Lung (tissue), 12 donors: Measurements from ENCODE around the gene SCMH1. TPM values are rescaled to one million over a fixed set of nuclear protein-coding genes. Genes with fewer than 3 reads are reported as not detected.

Source experiments
- ATAC-seq: fragments of 200-7000 bp; cut with Tn5 transposase; one replicate; pipeline ENCODE4 v1.9.1; 2020; ENCODE audit warnings: moderate number of reproducible peaks; ENCODE audit not compliant: insufficient read depth, low FRiP score
- DNase-seq, 3 donors: peaks; one replicate each; pipeline ENCODE4 v3.0.0-alpha.2; 2013 to 2017
- H3K27ac ChIP-seq, 2 donors: one replicate each; pipeline ENCODE4 v1.5.1; 2013; ENCODE audit warnings: mild to moderate bottlenecking in 2 of 2, moderate library complexity in 2 of 2, control low read depth in 1 of 2, inconsistent platforms in 1 of 2, low read depth in 1 of 2, low read length in 1 of 2
- H3K27me3 ChIP-seq, 3 donors: one replicate each; pipeline ENCODE4 v1.5.1; 2013; ENCODE audit warnings: low read length in 2 of 3; ENCODE audit not compliant: control insufficient read depth in 3 of 3, insufficient read depth in 3 of 3
- H3K36me3 ChIP-seq, 4 donors: one replicate each; pipeline ENCODE4 v1.5.1; 2013; ENCODE audit warnings: low read length in 4 of 4, mild to moderate bottlenecking in 1 of 4, moderate library complexity in 1 of 4; ENCODE audit not compliant: control insufficient read depth in 4 of 4, insufficient read depth in 4 of 4
- H3K4me1 ChIP-seq, 5 donors: one replicate each; pipeline ENCODE4 v1.5.1; 2013; ENCODE audit warnings: low read length in 5 of 5, mild to moderate bottlenecking in 2 of 5, moderate library complexity in 1 of 5; ENCODE audit not compliant: control insufficient read depth in 5 of 5, insufficient read depth in 5 of 5
- H3K4me3 ChIP-seq: one replicate; pipeline ENCODE4 v1.5.1; 2013; ENCODE audit warnings: mild to moderate bottlenecking, control low read depth, moderate library complexity
- H3K9ac ChIP-seq, 2 donors: one replicate each; pipeline ENCODE4 v1.5.1; 2013; ENCODE audit warnings: low read length in 2 of 2, control low read depth in 1 of 2; ENCODE audit not compliant: insufficient read depth in 1 of 2
- H3K9me3 ChIP-seq, 4 donors: one replicate each; pipeline ENCODE4 v1.5.1; 2013; ENCODE audit warnings: low read length in 3 of 4, mild to moderate bottlenecking in 1 of 4, moderate library complexity in 1 of 4; ENCODE audit not compliant: control insufficient read depth in 4 of 4, insufficient read depth in 3 of 4
- WGBS, 2 donors: extraction: QIAGEN DNeasy Blood & Tissue Kit; methylation state at CpG; one replicate each; pipeline ENCODE4 v1.1.7; 2013; 5-methylcytosine and 5-hydroxymethylcytosine counted together
- polyA plus RNA-seq, 2 donors: library from polyadenylated mRNA; stranded (reverse); fragments of 200-250 nt; gene quantifications; one replicate each; pipeline ENCODE4 v1.2.1, GENCODE V29; 2013
- total RNA-seq, 2 donors: library from RNA; depleted of rRNA in 1 of 2; stranded (reverse); fragments of >200 nt in 1 of 2; gene quantifications; one replicate each; pipeline ENCODE4 v1.2.1, GENCODE V29; 2014 to 2021
- TF ChIP-seq, protein P1 (sequence below): IDR thresholded peaks from 2 replicates; pipeline ENCODE4 v1.5.1; 2012; ENCODE audit warnings: mild to moderate bottlenecking; ENCODE audit errors: control extremely low read depth, extremely low read depth
- donor health status: control.
- donor health status: control.
- donor health status: Bipolar disorder and iron deficiency.
- donor health status: healthy.
- donor health status: DM: yes; HTN: yes; CAD: no.

The SCMH1 gene
- total and polyA plus RNA-seq, 4 donors, result 20.7 to 43.5 (median 28.8) TPM

DNA sequence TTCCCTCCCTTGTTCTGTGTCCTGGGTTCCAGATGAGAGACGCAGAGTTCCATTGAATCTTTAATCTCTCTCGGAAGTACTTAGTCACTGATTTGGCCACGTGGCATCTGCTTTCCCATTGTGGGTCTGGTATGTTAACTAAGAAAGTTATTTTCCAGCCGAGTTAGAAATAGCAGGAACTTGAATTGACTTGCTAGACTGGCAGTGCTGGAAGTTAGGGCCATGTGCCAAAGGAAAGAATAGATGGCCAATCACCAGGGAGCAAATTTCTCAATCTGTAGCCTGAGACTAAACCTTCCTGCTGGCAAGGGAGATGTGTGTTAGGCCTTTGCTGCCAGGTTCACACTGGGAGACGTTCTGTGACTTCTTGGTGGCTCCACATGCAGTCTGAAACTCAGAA lies 196.4 kb downstream of the SCMH1 start:
- WGBS, 2 donors, result 41 to 75% methylated on average over 5 of the region's 5 CpGs
- Histone ChIP-seq H3K9ac (no peak overlapping the region), H3K27me3 (no peaks in the 10 kb centered on the region), H3K9me3 (no peaks in the 10 kb centered on the region), H3K4me1 (peaks cover 0 to 16% (median 0%) of the 10 kb centered on the region in 5 donors), H3K36me3 (peaks cover 20 to 25% (median 23%) of the 10 kb centered on the region in 4 donors), H3K27ac (peak overlapping the region; percentile 75 to 85), H3K4me3 (no peak overlapping the region)
- TF ChIP-seq, protein P1, sequence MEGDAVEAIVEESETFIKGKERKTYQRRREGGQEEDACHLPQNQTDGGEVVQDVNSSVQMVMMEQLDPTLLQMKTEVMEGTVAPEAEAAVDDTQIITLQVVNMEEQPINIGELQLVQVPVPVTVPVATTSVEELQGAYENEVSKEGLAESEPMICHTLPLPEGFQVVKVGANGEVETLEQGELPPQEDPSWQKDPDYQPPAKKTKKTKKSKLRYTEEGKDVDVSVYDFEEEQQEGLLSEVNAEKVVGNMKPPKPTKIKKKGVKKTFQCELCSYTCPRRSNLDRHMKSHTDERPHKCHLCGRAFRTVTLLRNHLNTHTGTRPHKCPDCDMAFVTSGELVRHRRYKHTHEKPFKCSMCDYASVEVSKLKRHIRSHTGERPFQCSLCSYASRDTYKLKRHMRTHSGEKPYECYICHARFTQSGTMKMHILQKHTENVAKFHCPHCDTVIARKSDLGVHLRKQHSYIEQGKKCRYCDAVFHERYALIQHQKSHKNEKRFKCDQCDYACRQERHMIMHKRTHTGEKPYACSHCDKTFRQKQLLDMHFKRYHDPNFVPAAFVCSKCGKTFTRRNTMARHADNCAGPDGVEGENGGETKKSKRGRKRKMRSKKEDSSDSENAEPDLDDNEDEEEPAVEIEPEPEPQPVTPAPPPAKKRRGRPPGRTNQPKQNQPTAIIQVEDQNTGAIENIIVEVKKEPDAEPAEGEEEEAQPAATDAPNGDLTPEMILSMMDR, result no peak
- ATAC-seq (peak; percentile 21), DNase-seq (peak in 2 of 3 donors; percentile 39 to 73)

DNA sequence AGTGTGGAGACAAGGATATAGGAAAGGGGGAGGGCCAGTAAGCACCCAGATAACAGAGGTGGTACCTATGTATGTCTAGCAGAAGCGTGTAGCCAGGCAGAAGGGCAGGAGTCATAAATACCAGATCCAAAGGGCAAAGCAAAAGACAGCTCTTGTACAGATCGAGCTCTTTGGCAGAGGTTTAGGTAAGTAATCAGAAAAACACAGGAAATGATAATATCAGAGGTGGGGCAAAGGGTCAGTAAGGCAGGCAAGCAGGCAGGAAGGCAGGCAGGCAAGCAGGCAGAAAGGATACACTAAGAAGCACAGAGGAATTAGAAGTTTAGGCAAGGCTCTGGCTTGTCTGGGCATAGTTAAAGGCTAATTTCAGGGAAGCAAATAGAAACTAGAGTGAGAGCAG lies 197.9 kb downstream of the SCMH1 start:
- H3K4me1 ChIP-seq, result peaks cover 0 to 16% (median 0%) of the 10 kb centered on the region in 5 donors
- H3K27ac ChIP-seq, result peak overlapping the region in 1 of 2 donors; percentile 74
- TF ChIP-seq, protein P1, result no peak
- H3K4me3 ChIP-seq, result no peak overlapping the region
- DNase-seq (no peak), ATAC-seq (no peak)
- H3K27me3 ChIP-seq, result no peaks in the 10 kb centered on the region
- 50 to 69% methylated on average over 2 of the region's 2 CpGs for WGBS, 2 donors
- H3K36me3 ChIP-seq, result peaks cover 19 to 27% (median 25%) of the 10 kb centered on the region in 4 donors
- H3K9me3 ChIP-seq, result no peaks in the 10 kb centered on the region
- no peak overlapping the region for H3K9ac ChIP-seq

DNA sequence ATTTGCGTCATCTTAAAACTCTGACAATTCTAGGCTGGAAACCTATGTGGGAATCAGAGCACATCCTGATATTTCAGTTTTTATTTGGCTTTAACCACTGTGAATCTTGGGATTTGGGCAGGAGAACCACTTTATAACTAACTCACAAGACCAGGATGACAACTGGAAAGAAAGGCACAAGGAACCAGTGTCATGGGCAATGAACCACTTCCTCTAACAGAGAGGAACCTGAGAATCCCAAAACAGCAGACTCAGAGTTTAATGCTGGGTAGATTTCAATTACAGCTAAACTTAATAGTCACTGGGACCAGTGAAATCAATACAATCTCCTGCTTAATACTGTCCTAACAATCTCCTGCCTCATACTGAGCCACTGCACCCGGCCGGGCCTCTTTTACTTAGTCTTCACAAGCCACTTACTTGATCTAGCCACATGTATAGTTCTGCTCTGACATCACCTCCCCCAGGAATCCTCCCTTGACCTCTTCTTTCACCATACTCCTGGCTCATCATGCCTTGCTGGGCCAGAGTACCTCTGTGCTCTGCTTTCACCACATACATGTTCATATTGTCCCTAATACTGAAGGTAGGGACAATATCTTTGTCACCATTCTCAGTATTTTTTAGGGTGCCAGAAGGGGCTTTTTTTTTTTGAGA lies 200.4 kb downstream of the SCMH1 start:
- TF ChIP-seq, protein P1, result no peak
- Histone ChIP-seq H3K36me3 (peaks cover 16 to 25% (median 16%) of the 10 kb centered on the region in 4 donors), H3K4me1 (peaks cover 0 to 14% (median 0%) of the 10 kb centered on the region in 5 donors), H3K9me3 (peaks cover 0 to 2% (median 0%) of the 10 kb centered on the region in 4 donors), H3K27me3 (no peaks in the 10 kb centered on the region), H3K9ac (no peak overlapping the region), H3K27ac (no peak overlapping the region), H3K4me3 (no peak overlapping the region)
- ATAC-seq, result no peak
- no peak for DNase-seq
- 93 to 95% methylated on average over 3 of the region's 3 CpGs for WGBS, 2 donors
